ENCODE results near the gene ITPKB.

DNA sequence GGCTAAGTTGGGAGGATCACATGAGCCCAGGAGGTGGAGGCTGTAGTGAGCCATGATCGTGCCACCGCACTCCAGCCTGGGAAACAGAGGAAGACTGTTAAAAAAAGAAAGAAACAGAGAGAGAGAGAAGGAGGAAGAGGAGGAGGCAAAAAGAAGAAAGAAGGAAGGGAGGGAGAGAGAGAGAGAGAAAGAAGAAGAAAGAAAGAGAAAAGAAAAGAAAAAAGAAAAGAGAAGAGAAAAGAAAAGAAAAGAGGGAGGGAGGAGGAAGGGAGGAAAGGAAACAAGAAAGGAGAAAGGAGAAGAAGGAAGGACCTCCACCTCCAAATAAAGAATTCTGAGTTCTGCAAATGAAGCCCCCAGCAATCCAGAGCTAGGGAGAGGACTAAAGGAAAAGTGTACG is 108.5 kb downstream of the ITPKB start:
- TF ChIP-seq POLR2A (IDR thresholded peaks at IDR 0.05; ENCODE audit: low read depth, low read length) (no peak), POLR2AphosphoS5 (IDR thresholded peaks at IDR 0.05; ENCODE audit: low read depth, low read length) (no peak), TAF1 (IDR thresholded peaks at IDR 0.05; ENCODE audit: low read depth, low read length) (no peak)

All from GM12891 (cell line).